SK-N-MC (cell line): Measurements from ENCODE around the gene UFSP1.
"Not testable (repeated sequence)": the region's sequence is repeated elsewhere in the genome, so short reads cannot be mapped to it uniquely, and the experiment has no call there.

Experiments used
- DNase-seq: peaks from one replicate; pipeline ENCODE4 v3.0.0-alpha.2; 2011; ENCODE audit warnings: low read depth, low spot score
- H3K27ac ChIP-seq: fragments of 200-600 bp; sonication (generic); 2 replicates; pipeline ENCODE4 v1.5.1; 2016; ENCODE audit warnings: mixed run types
- H3K36me3 ChIP-seq: fragments of 200-600 bp; sonication (generic); 2 replicates; pipeline ENCODE4 v1.6.1; 2017; ENCODE audit warnings: antibody characterized with exemption, low read length, mixed read lengths; ENCODE audit not compliant: insufficient read depth
- H3K4me3 ChIP-seq: fragments of 200-600 bp; sonication (generic); 2 replicates; pipeline ENCODE4 v1.5.1; 2016
- H3K9ac ChIP-seq: fragments of 200-600 bp; sonication (generic); 2 replicates; pipeline ENCODE4 v1.8.0; 2017; ENCODE audit warnings: mixed run types, mixed read lengths; ENCODE audit not compliant: insufficient read length
- H3K9me3 ChIP-seq: fragments of 200-600 bp; sonication (generic); 2 replicates; pipeline ENCODE4 v1.6.1; 2017; ENCODE audit warnings: low read depth, mild to moderate bottlenecking, antibody characterized with exemption, low read length, moderate library complexity, mixed read lengths
- EZH2 ChIP-seq: fragments of 200-600 bp; sonication (generic); IDR thresholded peaks from one replicate; pipeline ENCODE4 v1.6.1; 2017; ENCODE audit warnings: antibody characterized with exemption
- FOXP2 ChIP-seq: optimal IDR thresholded peaks from 2 replicates; pipeline ENCODE3; 2011; ENCODE audit warnings: mild to moderate bottlenecking, moderate library complexity; ENCODE audit not compliant: insufficient read depth; ENCODE audit errors: extremely low read length, control extremely low read depth
- POLR2AphosphoS5 ChIP-seq: IDR thresholded peaks from 2 replicates; pipeline ENCODE4 v1.6.1; 2012; ENCODE audit warnings: mild to moderate bottlenecking, low read depth, low read length, borderline replicate concordance

The UFSP1 gene

DNA sequence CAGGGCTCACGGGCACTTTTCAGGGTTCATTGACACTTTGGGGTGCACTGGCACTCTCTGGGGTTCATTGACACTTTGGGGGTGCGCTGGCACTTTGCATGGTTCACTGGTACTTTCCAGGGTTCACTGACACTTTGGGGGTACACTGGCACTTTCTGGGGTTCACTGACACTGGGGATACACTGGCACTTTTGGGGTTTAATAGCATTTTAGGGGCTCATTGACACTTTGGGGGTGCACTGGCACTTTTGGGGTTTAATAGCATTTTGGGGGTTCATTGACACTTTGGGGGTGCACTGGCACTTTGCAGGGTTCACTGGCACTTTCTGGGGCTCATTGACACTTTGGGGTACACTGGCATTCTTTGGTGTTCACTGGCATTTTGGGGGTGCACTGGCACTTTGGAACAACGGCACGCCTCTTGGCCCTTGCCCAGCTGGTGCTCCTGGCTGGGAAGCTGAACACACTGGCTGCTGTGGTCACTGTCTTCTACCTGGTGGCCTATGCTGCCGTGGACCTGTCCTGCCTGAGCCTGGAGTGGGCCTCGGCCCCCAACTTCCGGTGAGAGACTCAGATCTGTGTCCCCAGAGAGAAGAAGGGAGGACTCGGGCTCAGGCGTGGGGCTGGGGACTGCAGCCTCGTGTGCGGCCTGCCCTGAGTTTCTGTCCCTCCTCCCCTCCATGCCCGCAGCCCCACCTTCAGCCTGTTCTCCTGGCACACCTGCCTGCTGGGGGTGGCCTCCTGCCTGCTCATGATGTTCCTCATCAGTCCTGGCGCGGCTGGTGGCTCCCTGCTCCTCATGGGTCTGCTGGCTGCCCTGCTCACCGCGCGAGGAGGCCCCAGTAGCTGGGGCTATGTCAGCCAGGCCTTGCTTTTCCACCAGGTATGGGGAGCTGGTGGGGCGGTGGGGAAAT lies 28.6 kb downstream of the UFSP1 start:
- DNase-seq: no peak

DNA sequence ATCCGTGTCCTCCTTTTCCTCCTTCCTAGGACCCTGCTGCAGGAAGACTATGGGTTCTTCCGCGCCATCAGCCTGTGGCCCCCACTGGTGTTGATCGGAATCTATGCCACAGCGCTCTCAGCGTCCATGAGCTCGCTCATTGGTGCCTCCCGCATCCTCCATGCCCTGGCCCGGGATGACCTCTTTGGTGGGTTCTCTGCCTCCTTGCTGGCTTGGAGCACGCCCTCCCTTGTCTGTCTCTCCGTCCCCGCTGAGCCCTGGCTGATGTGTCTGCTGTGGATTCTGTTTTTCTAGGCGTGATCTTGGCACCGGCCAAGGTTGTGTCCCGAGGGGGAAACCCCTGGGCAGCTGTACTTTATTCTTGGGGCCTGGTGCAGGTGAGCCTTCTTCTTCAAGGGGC lies 29.7 kb downstream of the UFSP1 start:
- no peak for TF ChIP-seq FOXP2
- TF ChIP-seq EZH2: no peak
- TF ChIP-seq POLR2AphosphoS5: no peak
- Histone ChIP-seq H3K4me3 (no peak overlapping the region), H3K9ac (no peak overlapping the region), H3K9me3 (no peaks in the 10 kb centered on the region), H3K36me3 (no peaks in the 10 kb centered on the region), H3K27ac (no peak overlapping the region)
- no peak for DNase-seq

More for the DNA sequence above, 28.6 kb downstream of the UFSP1 start:
- TF ChIP-seq FOXP2: no peak
- no peak for TF ChIP-seq EZH2
- no peak for TF ChIP-seq POLR2AphosphoS5
- Histone ChIP-seq H3K9me3 (no peaks in the 10 kb centered on the region), H3K36me3 (no peaks in the 10 kb centered on the region), H3K9ac (no peak overlapping the region), H3K27ac (no peak overlapping the region), H3K4me3 (no peak overlapping the region)

- Histone ChIP-seq H3K27ac (no peak overlapping the region), H3K4me3 (no peak overlapping the region), H3K9ac (no peak overlapping the region), H3K36me3 (no peaks in the 10 kb centered on the region), H3K9me3 (no peaks in the 10 kb centered on the region)
- TF ChIP-seq POLR2AphosphoS5: no peak
- no peak for TF ChIP-seq EZH2
- no peak for DNase-seq
These were observed 32.6 kb downstream of the UFSP1 start for GRCh38 chr7:100856871-100857282.

DNA sequence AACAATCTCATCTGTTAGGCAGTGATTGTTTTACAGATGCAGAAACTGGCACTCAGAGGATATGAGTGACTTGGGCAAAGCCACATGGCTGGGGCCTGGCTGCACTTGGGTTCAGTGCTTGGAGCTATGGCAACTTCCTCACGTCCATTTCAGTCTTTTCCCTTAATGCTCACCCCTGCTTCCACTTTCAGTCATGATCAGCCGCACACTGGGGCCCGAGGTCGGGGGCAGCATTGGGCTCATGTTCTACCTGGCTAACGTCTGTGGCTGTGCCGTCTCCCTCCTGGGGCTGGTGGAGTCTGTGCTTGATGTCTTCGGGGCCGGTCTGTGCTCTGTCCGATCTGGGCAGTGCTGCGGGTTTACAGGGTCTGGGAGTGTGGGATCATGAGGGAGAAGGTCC lies 34.0 kb downstream of the UFSP1 start:
- Histone ChIP-seq H3K36me3 (no peaks in the 10 kb centered on the region), H3K27ac (no peak overlapping the region), H3K4me3 (no peak overlapping the region), H3K9me3 (no peaks in the 10 kb centered on the region), H3K9ac (no peak overlapping the region)
- TF ChIP-seq FOXP2: no peak
- TF ChIP-seq POLR2AphosphoS5: no peak
- TF ChIP-seq EZH2: no peak
- no peak for DNase-seq

- not testable (repeated sequence) for H3K4me3 ChIP-seq, H3K36me3 ChIP-seq, H3K9ac ChIP-seq, H3K9me3 ChIP-seq, H3K27ac ChIP-seq, DNase-seq
These were observed 34.6 kb downstream of the UFSP1 start for GRCh38 chr7:100854899-100855298.

GRCh38 chr7:100854146-100854895 lies 35.2 kb downstream of the UFSP1 start:
- Histone ChIP-seq H3K9ac (no peak overlapping the region), H3K9me3 (no peaks in the 10 kb centered on the region), H3K4me3 (no peak overlapping the region), H3K27ac (no peak overlapping the region), H3K36me3 (no peaks in the 10 kb centered on the region)
- DNase-seq: no peak
- TF ChIP-seq FOXP2 (no peak), EZH2 (no peak), POLR2AphosphoS5 (no peak)

GRCh38 chr7:100852048-100852872 lies 37.3 kb downstream of the UFSP1 start, which contains the start of gene SLC12A9:
Gene SLC12A9 (plus strand): TSS chr7:100852713. CDS start chr7:100854198, 1,485 bp downstream.
- no peaks in the 10 kb centered on the region for H3K36me3 ChIP-seq
- no peaks in the 10 kb centered on the region for H3K9me3 ChIP-seq
- no peak within 1 kb of the TSS for H3K27ac ChIP-seq
- DNase-seq: no peak
- TF ChIP-seq POLR2AphosphoS5 (peak; percentile 76; the same call in 1 of the 2 replicates), EZH2 (no peak), FOXP2 (no peak)
- H3K9ac ChIP-seq: peak within 1 kb of the TSS; percentile 73
- H3K4me3 ChIP-seq: peak within 1 kb of the TSS; percentile 87

DNA sequence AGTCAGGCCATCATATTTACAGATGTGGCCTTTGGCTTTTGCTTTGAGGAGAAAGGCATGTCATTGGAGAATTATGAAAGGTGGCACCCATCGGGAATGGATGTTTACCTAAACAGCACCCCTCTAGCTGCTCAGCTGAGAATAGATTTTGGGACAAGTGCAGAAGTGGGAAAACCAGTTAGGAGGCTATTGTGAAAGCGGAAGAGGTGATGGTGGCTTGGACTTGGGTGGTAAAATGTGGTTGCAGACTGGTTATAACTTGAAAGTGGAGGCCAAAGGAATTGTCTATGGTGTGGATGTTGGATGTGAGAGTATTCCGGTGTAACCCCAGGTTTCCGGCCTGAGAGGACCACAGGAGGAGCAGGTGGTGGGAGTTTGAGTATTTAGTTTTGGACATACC lies 42.2 kb downstream of the UFSP1 start:
- Histone ChIP-seq H3K36me3 (no peaks in the 10 kb centered on the region), H3K9ac (no peak overlapping the region), H3K27ac (no peak overlapping the region), H3K9me3 (no peaks in the 10 kb centered on the region), H3K4me3 (no peak overlapping the region)
- no peak for DNase-seq
- TF ChIP-seq POLR2AphosphoS5 (no peak), FOXP2 (no peak), EZH2 (no peak)
